Measurements from ENCODE around the gene RFX8.
A peak's percentile ranks its signal among the peaks of the same experiment; 100 is the strongest.

RFX8 gene

GRCh38 chr2:101474731-101475384, at the start of gene RFX8:
TSS of gene RFX8 (minus strand) at chr2:101475112. CDS start at chr2:101466848, 8,264 bp downstream.
- DNase-seq (ENCODE audit: low read depth, low spot score), result peak; percentile 80
- CTCF ChIA-PET, result interaction anchor here (1.0 to 2.4 kb wide), 3 partner anchors 9 to 355 kb away, joined by 3 to 5 read pairs (median 4); no protein-coding TSS in a partner anchor

GRCh38 chr2:101521487-101521886, 46.6 kb upstream of the RFX8 start:
- ChIA-PET CTCF (interaction anchor here (1.3 kb wide), 1 partner anchor 179 kb away, joined by 3 read pairs; no protein-coding TSS in a partner anchor), POLR2A (no interaction called here)
- DNase-seq (ENCODE audit: low read depth, low spot score), result no peak
- no peak for TF ChIP-seq CTCF (IDR thresholded peaks at IDR 0.05; ENCODE audit: insufficient read depth, low read length, missing control alignments)
- no peak overlapping the region for H3K4me3 ChIP-seq (ENCODE audit: low read depth, low read length)

More at GRCh38 chr2:101474731-101475384, at the start of gene RFX8:
- TF ChIP-seq CTCF (IDR thresholded peaks at IDR 0.05; ENCODE audit: insufficient read depth, low read length, missing control alignments), result no peak
- H3K4me3 ChIP-seq (ENCODE audit: low read depth, low read length), result peak within 1 kb of the TSS; percentile 63
- POLR2A ChIA-PET, result interaction anchor here (0.6 to 1.6 kb wide), 7 partner anchors 23 to 356 kb away, joined by 3 to 15 read pairs (median 3); no protein-coding TSS in a partner anchor

- no peak for DNase-seq (ENCODE audit: low read depth, low spot score)
- ChIA-PET POLR2A (no interaction called here), CTCF (interaction anchor here (0.9 to 1.3 kb wide), 2 partner anchors 178 to 311 kb away, joined by 4 to 6 read pairs; no protein-coding TSS in a partner anchor)
- no peak overlapping the region for H3K4me3 ChIP-seq (ENCODE audit: low read depth, low read length)
- TF ChIP-seq CTCF (IDR thresholded peaks at IDR 0.05; ENCODE audit: insufficient read depth, low read length, missing control alignments), result no peak
Measured at GRCh38 chr2:101520246-101520645, 45.3 kb upstream of the RFX8 start.

GRCh38 chr2:101518578-101519492, 43.9 kb upstream of the RFX8 start:
- no peak overlapping the region for H3K4me3 ChIP-seq (ENCODE audit: low read depth, low read length)
- peak; percentile 41 for TF ChIP-seq CTCF (IDR thresholded peaks at IDR 0.05; ENCODE audit: insufficient read depth, low read length, missing control alignments)
- ChIA-PET CTCF (interaction anchor here (0.8 to 1.9 kb wide), 8 partner anchors 10 to 313 kb away, joined by 3 to 13 read pairs (median 4); no protein-coding TSS in a partner anchor), POLR2A (no interaction called here)
- no peak for DNase-seq (ENCODE audit: low read depth, low spot score)

- ChIA-PET CTCF (interaction anchor here (0.8 to 1.9 kb wide), 8 partner anchors 8 to 314 kb away, joined by 3 to 13 read pairs (median 4); no protein-coding TSS in a partner anchor), POLR2A (interaction anchor here (1.0 kb wide), 1 partner anchor 43 kb away, joined by 15 read pairs; the partner anchor contains the start of gene RFX8)
- no peak overlapping the region for H3K4me3 ChIP-seq (ENCODE audit: low read depth, low read length)
- TF ChIP-seq CTCF (IDR thresholded peaks at IDR 0.05; ENCODE audit: insufficient read depth, low read length, missing control alignments), result no peak
- DNase-seq (ENCODE audit: low read depth, low spot score), result no peak
Measured at GRCh38 chr2:101517758-101518271, 42.9 kb upstream of the RFX8 start.
